ENCODE results near the gene TGFB2.

DNA sequence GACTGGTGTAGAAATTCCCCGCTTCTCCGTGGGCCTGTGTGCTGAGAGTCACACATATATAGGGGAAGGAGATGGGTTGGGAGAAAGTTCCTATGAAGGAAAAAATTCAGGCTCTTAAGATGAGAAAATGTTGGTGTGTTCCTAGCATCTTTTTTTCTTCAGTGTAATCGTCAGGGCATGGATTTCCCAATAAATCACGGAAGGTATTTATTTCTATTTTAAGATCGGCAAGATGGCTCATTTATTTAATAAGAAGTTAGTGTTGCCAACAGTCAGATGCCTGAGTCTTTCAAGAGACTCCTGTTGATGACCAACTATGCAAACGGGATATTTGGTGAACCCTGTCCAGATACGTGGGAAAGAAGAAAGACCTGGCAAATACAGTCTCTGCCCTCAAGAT is 58.2 kb downstream of the TGFB2 start:
- TF ChIP-seq, protein P1, sequence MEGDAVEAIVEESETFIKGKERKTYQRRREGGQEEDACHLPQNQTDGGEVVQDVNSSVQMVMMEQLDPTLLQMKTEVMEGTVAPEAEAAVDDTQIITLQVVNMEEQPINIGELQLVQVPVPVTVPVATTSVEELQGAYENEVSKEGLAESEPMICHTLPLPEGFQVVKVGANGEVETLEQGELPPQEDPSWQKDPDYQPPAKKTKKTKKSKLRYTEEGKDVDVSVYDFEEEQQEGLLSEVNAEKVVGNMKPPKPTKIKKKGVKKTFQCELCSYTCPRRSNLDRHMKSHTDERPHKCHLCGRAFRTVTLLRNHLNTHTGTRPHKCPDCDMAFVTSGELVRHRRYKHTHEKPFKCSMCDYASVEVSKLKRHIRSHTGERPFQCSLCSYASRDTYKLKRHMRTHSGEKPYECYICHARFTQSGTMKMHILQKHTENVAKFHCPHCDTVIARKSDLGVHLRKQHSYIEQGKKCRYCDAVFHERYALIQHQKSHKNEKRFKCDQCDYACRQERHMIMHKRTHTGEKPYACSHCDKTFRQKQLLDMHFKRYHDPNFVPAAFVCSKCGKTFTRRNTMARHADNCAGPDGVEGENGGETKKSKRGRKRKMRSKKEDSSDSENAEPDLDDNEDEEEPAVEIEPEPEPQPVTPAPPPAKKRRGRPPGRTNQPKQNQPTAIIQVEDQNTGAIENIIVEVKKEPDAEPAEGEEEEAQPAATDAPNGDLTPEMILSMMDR (IDR thresholded peaks at IDR 0.05; ENCODE audit: insufficient read depth, low read length): no peak
- TF ChIP-seq POLR2AphosphoS5 (IDR thresholded peaks at IDR 0.05; ENCODE audit: low read depth) (no peak), SPI1 (IDR thresholded peaks at IDR 0.05; ENCODE audit: borderline replicate concordance, low read depth) (no peak), GABPA (IDR thresholded peaks at IDR 0.05; ENCODE audit: low read depth) (no peak)
- TF ChIP-seq, protein P2, sequence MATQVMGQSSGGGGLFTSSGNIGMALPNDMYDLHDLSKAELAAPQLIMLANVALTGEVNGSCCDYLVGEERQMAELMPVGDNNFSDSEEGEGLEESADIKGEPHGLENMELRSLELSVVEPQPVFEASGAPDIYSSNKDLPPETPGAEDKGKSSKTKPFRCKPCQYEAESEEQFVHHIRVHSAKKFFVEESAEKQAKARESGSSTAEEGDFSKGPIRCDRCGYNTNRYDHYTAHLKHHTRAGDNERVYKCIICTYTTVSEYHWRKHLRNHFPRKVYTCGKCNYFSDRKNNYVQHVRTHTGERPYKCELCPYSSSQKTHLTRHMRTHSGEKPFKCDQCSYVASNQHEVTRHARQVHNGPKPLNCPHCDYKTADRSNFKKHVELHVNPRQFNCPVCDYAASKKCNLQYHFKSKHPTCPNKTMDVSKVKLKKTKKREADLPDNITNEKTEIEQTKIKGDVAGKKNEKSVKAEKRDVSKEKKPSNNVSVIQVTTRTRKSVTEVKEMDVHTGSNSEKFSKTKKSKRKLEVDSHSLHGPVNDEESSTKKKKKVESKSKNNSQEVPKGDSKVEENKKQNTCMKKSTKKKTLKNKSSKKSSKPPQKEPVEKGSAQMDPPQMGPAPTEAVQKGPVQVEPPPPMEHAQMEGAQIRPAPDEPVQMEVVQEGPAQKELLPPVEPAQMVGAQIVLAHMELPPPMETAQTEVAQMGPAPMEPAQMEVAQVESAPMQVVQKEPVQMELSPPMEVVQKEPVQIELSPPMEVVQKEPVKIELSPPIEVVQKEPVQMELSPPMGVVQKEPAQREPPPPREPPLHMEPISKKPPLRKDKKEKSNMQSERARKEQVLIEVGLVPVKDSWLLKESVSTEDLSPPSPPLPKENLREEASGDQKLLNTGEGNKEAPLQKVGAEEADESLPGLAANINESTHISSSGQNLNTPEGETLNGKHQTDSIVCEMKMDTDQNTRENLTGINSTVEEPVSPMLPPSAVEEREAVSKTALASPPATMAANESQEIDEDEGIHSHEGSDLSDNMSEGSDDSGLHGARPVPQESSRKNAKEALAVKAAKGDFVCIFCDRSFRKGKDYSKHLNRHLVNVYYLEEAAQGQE (IDR thresholded peaks at IDR 0.05; ENCODE audit: insufficient replicate concordance, low read depth): no peak
